Endothelial cell of umbilical vein (primary cell): ENCODE results near the gene BABAM2.
"Not testable (repeated sequence)": the region's sequence is repeated elsewhere in the genome, so short reads cannot be mapped to it uniquely, and the experiment has no call there.

ENCODE experiments used
- EZH2 ChIP-seq: IDR thresholded peaks from 2 replicates; pipeline ENCODE4 v1.6.1; 2012; ENCODE audit warnings: borderline replicate concordance, low read depth, mild to moderate bottlenecking, moderate library complexity, low read length, inconsistent platforms; ENCODE audit not compliant: severe bottlenecking
- FOS ChIP-seq: IDR thresholded peaks from 2 replicates; pipeline ENCODE4 v1.6.1; 2011; ENCODE audit warnings: mild to moderate bottlenecking, low read length, moderate library complexity, borderline replicate concordance; ENCODE audit not compliant: insufficient read depth
- GATA2 ChIP-seq: IDR thresholded peaks from 2 replicates; pipeline ENCODE4 v1.7.0; 2011; ENCODE audit warnings: low read depth, mild to moderate bottlenecking, moderate library complexity, mixed read lengths, low read length; ENCODE audit not compliant: insufficient read length, insufficient read depth
- JUN ChIP-seq: IDR thresholded peaks from 2 replicates; pipeline ENCODE4 v1.6.1; 2011; ENCODE audit warnings: borderline replicate concordance, low read depth; ENCODE audit not compliant: insufficient read length, insufficient read depth
- MYC ChIP-seq: IDR thresholded peaks from one replicate; pipeline ENCODE4 v1.6.1; 2011; ENCODE audit warnings: mild to moderate bottlenecking, low read depth, low read length
- POLR2A ChIP-seq: IDR thresholded peaks from 2 replicates; pipeline ENCODE4 v1.6.1; 2012; ENCODE audit warnings: low read depth, mild to moderate bottlenecking, control low read depth, low read length
- POLR2AphosphoS5 ChIP-seq: IDR thresholded peaks from 2 replicates; pipeline ENCODE4 v1.6.1; 2012; ENCODE audit warnings: low read depth, mild to moderate bottlenecking, control low read depth, low read length, moderate library complexity; ENCODE audit not compliant: insufficient read depth
- TF ChIP-seq, protein P1 (sequence below), 2 donors: IDR thresholded peaks; 1 replicate in 1 of 2; 2 replicates in 1 of 2; pipeline ENCODE4 v1.5.1; 2011; ENCODE audit warnings: low read length in 2 of 2, mild to moderate bottlenecking in 2 of 2, moderate library complexity in 2 of 2, control low read depth in 1 of 2, inconsistent platforms in 1 of 2, low read depth in 1 of 2; ENCODE audit not compliant: insufficient read depth in 1 of 2; ENCODE audit errors: extremely low read depth in 1 of 2
- TF ChIP-seq, protein P2 (sequence below): IDR thresholded peaks from 2 replicates; pipeline ENCODE4 v1.6.1; 2011; ENCODE audit not compliant: insufficient read depth, insufficient read length

DNA sequence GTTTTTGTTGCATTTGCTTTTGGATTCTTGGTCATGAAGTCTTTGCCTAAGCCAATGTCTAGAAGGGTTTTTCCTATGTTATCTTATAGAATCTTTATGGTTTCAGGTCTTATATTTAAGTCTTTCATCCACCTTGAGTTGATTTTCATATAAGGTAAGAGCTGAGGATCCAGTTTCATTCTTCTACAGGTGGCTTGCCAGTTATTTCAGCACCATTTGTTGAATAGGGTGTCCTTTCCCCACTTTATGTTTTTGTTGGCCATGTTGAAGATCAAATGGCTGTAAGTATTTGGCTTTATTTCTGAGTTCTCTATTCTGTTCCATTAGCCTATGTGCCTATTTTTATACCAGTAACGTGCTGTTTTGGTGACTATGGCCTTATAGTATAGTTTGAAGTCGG, 129.0 kb downstream of the BABAM2 start:
- TF ChIP-seq, protein P1, sequence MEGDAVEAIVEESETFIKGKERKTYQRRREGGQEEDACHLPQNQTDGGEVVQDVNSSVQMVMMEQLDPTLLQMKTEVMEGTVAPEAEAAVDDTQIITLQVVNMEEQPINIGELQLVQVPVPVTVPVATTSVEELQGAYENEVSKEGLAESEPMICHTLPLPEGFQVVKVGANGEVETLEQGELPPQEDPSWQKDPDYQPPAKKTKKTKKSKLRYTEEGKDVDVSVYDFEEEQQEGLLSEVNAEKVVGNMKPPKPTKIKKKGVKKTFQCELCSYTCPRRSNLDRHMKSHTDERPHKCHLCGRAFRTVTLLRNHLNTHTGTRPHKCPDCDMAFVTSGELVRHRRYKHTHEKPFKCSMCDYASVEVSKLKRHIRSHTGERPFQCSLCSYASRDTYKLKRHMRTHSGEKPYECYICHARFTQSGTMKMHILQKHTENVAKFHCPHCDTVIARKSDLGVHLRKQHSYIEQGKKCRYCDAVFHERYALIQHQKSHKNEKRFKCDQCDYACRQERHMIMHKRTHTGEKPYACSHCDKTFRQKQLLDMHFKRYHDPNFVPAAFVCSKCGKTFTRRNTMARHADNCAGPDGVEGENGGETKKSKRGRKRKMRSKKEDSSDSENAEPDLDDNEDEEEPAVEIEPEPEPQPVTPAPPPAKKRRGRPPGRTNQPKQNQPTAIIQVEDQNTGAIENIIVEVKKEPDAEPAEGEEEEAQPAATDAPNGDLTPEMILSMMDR (IDR thresholded peaks at IDR 0.05; ENCODE audit: extremely low read depth in 1 of 2, insufficient read depth in 1 of 2, low read depth in 1 of 2, low read length in 2 of 2): not testable (repeated sequence)
- TF ChIP-seq JUN, EZH2, POLR2A, POLR2AphosphoS5, GATA2, MYC, FOS: not testable (repeated sequence)
- TF ChIP-seq, protein P2, sequence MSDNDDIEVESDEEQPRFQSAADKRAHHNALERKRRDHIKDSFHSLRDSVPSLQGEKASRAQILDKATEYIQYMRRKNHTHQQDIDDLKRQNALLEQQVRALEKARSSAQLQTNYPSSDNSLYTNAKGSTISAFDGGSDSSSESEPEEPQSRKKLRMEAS: not testable (repeated sequence)
